ENCODE results near the gene SOAT1. TPM values are rescaled to one million over a fixed set of nuclear protein-coding genes. Genes with fewer than 3 reads are reported as not detected.

SOAT1 gene
- total and polyA plus RNA-seq, 2 of the 8 experiments (the other 6 are each of a cell fraction or from before 2014, with no cell fraction given), result 2.7 to 4.7 TPM

DNA sequence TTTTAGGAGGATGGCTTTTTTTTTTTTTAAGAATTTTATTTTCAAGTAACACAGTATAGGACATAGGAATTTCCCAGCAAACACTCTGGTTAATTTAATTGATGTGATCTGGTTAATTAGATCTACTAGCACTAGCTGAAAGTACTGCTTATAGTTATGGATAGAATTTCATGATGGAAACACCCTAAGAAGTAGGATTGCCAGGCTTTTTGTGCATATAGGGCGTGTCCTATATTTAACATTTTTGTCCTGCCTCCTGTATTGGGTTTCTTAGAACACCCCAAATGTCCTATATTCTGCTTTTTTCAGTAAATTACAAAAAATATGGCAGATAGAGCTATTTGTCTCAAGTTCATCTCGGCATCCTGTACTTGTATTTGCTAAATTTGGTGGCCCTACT, 58.6 kb downstream of the SOAT1 start (continued):
- no peak for TF ChIP-seq CHD7 (IDR thresholded peaks at IDR 0.05; ENCODE audit: insufficient replicate concordance, low read length)
- no peak for TF ChIP-seq SUZ12 (IDR thresholded peaks at IDR 0.05; ENCODE audit: low read length)
- TF ChIP-seq, protein P1, sequence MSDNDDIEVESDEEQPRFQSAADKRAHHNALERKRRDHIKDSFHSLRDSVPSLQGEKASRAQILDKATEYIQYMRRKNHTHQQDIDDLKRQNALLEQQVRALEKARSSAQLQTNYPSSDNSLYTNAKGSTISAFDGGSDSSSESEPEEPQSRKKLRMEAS (IDR thresholded peaks at IDR 0.05), result no peak
